DMS 273 treated with DMSO at 0.1 percent for 48 hours (cell line): Measurements from ENCODE around the gene NTN1.

ENCODE experiments used
- DNase-seq: peaks from one replicate; lab custom pipeline; 2025; lab: John Stamatoyannopoulos, UW

The NTN1 gene

DNA sequence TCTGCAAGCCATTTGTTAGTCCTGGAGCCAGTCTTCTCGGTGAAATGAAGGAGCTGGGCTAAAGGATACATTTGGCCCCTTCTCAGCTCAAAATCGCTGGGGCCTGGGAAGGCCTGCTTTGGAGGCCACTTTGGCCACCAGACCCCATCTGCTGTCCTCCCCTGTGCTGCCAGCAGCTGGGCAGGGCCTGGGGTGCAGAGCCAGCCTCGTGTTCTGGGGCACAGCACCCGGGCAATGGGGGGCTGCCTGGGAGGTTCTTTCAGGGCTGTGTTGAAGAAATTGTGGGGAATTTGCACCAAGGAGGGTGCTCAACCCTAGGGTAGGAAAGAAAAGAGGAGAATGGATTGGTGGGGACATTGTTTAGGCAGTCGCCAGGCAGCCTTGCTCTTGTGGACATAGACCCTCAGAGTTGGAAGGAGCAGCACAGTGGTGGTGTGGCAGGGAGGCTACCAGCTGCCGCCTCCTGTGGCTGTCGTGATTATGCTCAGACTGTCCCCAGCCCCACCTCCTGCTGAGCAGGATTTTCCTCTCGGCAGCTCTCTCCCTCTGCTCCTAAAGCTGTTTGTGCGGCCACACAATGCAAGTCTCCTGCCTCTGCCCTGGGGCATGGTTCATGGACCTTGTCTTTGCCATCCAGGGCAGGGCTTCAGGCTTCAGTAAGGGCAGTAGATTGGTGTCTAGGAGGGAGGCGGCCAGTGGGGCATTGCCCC lies 174.8 kb downstream of the NTN1 start:
- no peak for DNase-seq

DNA sequence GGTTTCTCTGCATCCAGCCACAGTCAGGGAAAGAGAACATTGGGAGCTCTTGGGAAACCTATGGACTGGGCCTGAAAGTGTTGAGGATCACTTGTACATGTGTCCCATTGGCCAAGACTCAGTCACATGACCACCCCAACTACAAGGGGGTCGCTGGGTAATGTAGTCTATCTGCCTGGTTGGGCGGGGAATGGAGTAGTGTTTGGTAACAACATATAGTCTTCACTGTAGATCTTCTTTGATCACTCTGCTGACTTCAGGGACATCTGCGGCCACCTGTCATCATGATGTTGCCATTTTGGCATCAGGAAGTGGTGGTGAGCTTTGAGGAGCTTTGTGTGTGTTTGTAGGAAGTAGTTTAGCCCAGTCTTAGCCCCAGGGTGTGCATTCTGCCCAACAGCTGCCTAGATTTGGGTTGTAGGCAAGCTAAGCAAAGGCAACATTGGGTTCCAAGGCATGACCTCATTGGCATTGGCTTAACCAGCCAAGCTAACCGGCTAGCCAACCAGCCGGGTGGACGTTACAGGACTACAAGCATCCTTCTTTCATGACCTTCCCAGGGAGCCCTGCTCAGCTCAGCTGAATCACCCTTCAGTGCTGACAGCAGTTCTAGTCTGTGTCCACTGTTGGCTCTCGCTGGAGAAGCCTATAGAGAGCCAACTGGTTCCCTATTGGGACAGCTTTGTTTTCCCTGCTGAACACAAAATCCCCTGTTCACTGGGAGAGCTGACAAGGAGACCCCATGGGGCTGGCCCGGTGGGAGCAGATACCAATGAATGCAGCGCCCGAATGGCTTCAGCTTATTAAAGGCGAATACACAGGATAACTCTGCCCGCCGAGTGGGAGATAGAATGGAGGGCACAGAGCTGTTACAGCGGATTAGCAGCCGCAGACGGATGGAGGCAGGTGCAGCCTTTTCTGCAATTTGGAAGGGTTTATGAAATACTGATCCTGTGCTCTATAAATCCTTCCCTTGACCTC lies 178.6 kb downstream of the NTN1 start:
- no peak for DNase-seq

DNA sequence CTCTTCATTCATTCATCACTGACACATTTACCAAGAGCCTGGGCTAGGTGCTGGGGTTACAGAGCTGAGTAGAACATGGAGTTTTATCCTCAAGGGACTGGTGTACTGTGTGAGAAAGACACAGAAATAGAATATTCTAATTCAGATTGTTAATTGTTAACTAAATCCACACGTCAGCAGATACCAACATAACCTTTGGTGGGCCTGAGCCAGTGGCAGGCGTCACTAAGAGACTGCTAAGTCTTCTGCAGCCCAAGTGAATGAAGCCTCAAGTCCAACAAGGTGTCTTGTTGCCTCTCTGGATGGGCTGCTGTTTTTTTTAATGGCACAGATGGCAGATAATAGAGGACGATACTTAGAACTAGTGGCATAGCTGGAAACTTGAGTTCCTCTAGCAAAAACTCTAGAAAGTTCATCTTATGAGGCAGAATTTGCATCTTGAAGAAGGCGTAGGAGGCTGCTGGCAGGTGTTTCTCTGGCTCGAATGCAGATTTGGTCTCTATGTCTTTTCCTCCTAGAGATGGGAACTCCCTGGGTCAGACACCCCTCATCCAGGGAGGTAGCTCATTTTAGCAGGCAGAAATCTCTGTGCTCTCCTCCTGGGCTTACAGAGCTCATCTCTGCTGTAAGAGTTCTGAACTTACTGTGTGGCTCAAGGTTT lies 179.5 kb downstream of the NTN1 start:
- no peak for DNase-seq

DNA sequence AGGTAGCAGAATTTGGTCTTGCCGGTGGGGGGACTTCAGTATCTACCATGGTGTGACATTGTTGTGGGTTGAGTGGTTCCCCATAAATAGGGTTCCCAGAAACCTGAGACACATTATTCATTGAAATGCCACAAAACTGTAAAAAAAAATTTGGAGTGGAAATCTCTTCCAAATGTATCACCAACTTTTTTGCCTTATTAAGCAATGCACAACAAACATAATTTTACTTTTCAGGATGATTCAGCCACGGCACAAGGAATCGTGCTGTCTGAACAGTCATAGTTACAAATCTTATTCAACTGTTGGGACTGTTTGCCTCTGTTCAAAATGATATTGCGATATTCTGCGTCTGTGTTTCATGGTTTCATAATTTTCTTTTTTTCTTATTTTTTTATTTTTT lies 181.2 kb downstream of the NTN1 start:
- DNase-seq, result no peak

DNA sequence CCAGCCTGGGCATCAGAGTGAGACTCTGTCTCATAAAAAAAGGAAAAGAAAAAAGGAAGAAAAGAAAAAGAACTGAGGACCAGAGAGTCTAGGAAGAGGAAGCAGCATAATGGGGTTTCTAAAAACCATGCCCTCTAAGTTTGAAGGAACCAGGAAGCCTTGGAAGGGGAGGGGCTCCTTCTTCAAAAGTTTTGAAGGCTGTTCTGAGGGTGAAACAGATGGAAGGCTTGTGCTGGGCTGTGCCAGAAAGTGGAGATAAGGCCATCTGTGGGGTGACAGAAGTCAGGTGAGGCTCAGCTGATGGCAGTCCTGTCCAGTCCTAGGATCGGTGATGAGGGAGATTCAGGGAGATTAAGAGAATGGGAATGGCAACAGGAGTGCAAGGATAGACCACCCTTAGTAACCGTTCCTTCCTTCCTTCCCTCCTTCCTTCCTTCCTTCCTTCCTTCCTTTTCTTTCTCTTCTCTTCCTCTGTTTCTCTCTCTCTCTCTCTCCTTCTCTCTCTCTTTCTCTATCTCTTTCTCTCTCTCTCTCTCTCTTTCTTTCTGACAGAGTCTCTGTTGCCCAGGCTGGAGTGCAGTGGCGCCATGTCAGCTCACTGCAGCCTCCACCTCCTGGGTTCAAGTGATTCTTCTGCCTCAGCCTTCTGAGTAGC lies 182.6 kb downstream of the NTN1 start:
- no peak for DNase-seq

DNA sequence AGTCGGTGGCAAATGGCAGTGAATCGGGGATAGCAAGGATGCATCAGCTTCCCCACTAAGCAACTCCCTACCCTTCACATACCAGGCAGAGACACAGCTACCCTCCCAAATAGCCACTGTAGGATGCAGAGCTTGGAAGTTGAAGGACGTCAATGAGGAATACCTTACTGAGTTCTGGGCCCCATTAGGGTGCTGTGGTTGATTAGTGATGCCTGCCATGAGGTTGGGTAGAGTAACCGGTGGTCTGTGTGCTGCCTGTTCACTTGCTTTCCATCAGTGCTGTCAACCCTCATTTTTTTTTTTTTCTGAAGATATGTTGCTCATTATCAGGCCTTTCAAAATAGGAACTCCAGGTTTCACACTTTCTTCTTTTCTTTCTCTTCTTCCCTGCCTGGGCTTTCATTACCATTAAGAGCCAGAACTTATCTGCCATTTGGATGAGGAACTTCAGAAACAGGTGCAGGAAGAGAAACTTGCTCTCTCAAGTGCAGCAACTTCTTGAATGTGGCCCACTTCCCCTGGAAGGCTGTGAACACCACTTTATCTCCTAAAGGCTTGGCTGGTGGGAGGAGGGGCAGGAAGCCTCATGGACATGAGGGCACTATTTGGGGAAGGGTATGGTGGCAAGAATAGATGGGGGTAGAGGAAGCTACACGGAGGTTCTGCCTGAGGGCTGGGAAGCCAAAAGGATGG lies 183.5 kb downstream of the NTN1 start:
- no peak for DNase-seq

DNA sequence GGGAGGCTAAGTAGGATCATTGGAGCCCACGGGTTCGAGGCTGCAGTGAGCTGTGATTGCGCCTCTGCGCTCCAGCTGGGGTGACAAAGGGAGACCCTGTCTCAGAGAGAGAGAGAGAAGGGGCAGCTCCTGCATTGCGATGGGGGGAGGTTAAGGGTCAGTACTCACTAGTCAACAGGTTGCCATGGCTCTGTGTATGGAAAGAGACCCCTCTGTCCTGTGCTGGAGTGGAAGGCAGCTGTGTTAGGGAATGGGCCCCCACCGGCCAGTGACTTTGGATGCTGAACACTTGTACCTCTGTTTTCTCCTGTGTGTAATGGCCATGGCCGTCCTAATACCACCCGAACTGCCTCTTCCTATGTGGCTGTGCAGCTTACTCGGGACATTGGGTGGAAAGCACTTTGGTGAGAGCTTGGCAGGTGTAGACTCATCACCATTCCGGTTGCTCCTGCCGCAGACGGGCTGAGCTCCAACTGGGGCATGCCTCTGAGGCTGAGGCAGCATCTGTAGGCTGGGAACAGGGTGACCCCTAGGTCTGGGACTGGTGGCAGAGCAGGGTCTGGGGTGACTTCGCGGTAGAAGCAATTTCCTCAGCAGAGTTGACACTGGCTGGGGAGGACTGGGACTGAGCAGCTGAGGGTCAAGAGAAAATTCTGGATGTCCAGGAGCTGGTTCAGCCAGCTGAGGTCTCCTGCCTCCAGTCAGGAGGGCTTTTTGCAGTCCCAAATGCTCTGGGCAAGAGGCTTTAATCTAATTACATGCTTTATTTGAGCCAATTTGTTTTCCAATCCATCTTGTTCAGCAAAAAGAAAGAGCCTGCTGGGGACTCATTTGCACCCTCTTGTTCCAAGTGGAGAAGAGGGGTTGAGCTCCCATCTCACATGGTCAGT lies 184.5 kb downstream of the NTN1 start:
- DNase-seq, result no peak

DNA sequence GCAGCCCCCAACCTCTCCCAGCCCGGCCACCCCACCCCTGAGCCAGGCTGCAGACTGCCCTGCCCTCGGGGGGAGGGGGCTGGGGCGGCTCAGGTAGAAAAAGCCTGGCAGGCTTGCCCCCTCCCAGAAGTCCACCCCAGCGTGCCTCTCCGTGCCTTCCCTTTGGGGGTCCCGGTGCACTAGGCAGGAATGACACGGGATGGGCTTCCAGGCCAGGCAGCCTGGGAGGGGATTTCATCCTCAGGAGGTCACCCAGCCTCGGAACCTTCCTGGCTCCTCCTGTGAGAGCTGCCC lies 185.0 kb downstream of the NTN1 start:
- no peak for DNase-seq

DNA sequence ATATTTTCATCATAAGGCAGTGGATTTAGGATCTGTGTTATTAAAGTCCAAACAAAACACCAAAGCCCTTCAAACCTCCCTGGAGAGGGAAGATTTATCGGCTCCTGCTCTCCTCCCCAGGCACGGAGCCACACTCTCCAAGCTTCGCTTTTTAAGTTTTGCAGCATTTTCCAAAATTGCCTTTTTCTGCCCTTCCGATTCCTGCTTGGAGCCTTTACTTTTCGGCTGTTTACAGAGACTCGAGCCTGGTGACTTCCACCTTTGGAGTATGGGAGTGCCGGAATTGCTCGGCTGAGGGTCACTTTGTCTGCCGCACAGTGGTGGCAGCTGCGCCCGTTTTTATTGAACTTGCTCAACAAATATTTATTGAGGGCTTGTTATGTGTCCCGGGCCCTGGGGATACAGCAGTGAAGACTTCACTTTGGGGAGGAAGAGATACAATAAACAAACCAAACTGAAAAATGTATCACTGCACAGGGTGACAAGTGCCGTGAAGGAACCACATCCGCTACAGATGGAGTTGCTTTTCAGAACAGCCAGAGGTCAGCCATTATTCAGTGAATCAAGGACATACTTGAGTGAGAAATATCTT lies 185.5 kb downstream of the NTN1 start:
- DNase-seq, result no peak

DNA sequence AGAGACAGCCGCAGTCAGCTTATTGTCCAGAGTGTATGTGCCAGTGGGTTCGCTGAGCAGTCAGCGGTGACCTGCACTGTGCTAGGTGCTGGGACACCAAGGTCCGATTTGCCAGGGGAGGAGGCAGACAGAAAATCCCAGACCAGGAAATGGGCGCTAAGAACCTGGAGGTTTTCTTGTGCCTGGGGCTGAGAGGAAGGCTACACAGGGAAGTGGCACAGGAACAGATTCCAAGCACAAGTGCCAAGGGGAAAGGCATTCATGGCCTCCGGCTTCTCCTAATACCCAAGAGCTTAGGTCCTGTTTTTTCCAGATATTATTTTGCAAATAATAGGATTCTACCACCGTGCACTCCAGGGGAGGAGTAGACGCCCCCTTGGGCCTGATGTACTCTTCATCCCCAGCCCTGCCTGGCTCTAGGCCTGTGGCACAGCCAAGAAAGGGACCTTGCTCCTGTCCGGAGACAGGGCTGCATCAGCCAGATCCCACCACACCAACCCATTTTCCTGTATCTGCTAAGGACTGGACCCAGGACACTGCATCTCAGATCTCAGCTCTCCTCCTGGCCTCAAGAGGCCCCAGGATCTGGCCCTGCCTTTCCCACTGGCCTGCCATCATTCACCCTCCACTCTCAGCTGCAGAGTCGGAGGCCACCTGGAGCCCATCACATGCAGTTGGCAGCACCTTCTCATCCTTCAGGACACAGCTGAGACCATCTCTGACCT lies 187.2 kb downstream of the NTN1 start:
- no peak for DNase-seq

DNA sequence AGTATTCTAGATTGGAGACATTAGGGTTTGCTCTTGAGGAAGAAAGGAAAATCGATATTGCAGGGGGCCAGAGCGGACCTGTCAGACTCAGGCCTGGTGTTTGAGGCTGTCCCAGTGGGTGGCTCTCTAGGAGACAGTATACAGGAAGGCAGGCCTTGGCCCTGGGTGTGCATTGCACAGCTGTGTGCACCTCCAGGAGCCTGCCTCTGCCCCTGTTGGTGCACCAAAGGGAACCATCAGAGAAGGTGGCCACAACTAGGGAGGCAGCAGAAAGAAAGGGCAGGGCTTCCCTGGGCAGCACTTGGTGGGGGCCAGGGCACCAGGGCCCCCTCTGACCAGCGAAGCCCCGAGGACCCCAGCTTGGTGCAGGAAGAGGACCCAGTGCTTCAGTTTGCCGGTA lies 188.0 kb downstream of the NTN1 start:
- no peak for DNase-seq

DNA sequence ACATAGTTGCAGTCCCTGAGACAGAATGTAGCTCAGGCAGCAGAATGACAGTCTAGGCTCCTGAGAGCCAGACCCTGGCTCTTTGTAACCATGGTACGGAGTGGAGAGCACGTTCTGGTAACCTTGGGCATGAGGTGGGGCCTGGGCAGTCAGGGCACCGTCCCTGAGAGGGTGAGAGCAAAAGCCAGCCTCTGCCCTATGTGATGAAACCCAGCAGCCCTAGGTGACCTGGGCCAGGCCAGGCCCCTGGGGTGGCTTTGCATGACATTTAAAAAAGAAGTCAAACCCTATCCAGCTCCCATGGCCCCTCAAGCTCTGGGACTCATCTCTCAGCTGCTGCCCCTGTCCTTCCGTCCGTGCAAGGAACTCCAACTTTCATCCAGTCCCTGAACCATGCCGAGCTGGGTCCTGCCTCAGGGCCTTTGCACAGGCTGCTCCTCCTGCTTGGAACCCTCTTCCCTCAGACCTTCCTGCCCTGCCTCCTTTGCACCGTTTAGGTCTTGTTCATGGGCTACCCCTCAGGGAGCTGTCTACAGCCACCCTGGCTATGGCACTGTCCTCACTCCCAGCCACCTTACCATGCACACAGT lies 188.6 kb downstream of the NTN1 start:
- no peak for DNase-seq

DNA sequence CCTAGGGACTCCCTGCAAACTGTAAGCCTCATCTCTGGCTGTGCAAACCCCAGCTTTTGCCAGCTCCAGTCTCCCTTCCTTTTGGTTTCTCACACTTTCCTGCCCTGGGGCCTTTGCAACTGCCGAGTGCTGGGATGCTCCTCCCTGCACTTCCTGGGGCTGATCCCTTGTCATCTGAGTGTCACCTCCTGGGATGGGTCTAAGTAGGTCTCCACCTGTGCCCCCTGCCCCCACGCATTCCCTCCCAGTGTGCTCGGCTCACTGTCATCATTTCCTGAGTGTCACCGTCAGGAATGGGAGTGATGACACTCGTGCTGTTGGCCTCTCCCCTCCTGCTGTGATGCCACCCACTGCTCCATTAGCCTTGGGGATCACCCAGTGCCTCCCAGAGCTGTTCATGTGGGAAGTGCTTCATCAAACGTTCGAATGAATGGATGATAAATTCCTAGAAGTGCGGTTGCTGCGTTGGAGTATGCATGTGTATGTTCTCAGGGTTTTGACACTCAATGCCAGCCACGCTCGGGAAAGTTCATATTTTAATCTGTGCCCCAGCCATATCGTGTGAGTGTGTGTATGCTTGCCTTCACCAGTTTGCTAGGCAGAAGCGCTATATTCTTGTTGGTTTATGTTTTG lies 189.9 kb downstream of the NTN1 start:
- no peak for DNase-seq

DNA sequence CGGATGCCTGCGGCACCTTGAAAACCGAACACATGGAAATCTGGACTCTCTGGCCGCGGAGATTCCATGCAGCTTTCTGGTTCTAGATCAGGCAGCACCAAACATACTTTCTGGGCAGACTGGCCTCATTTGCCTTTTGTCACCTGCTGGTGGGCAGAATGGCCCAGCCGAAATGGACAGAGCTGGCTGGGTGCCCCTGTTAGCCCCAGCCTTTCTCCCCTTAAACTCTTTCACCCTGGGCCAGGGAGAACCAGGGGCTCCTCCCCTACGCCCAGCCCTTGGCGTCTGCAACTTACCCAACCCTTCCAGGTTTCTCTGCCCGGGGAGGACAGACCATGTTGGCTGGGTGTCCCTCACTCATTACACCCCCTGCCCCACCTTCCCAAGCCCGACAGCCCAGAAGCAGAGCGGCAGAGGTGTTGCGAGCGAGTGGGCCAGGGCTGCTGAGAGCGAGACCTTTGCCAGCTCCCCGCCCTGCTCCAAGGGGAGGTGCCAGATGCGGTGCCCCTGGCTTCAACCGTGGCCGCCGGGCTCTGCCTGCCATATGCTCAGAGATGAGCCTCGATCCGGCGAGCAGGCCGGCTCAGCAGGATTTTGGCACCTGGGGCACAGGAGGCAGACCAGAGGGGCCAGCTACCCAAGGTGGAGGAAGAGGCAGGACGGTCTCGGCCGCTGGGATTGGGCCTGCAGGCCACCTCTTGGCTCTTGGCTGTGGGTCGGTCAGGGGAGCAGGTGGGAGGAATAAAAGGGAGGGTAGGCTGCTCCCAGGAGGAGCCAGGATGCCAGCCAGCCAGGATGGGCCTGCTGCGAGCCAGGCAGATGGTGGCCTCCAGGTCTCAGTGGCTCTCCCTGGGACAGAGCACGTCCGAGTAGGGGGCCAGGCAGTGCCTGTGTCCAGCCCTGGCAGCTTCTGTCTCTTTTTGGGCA lies 191.3 kb downstream of the NTN1 start:
- DNase-seq, result no peak

DNA sequence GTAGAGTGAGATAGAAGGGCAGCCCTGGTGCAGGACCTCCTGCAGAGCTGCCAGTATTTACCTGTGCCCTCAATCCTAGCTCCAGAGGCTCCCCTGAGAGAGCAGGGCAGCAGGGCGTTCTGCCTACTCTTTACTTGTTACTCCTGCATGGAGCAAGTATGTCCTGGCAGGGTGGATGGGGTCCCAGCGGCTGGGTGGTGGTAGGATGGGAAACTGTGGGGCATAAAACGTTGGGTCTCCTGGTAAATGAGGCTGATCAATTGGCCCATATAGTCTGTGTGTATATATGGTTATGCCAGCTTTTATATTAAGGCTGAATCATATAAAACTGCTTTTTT lies 192.0 kb downstream of the NTN1 start:
- no peak for DNase-seq

DNA sequence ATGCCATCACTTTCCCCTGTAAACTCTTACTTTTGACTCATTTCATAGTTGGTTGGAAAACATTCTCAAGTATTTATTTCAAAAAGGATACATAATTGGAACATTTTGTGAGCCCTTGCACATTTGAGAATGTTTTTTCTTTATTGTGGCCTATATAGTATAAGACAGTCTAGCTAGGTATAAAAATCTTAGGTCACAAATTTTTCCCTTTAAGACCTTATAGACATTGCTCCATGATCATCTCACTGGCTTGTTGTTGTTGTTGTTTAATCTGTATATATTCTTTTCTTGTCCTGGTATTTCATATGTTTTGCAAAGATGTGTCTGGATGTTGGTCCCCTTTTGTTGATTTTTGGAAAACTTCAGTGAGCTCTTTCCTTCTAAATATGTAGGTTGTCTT lies 194.2 kb downstream of the NTN1 start:
- DNase-seq, result no peak

DNA sequence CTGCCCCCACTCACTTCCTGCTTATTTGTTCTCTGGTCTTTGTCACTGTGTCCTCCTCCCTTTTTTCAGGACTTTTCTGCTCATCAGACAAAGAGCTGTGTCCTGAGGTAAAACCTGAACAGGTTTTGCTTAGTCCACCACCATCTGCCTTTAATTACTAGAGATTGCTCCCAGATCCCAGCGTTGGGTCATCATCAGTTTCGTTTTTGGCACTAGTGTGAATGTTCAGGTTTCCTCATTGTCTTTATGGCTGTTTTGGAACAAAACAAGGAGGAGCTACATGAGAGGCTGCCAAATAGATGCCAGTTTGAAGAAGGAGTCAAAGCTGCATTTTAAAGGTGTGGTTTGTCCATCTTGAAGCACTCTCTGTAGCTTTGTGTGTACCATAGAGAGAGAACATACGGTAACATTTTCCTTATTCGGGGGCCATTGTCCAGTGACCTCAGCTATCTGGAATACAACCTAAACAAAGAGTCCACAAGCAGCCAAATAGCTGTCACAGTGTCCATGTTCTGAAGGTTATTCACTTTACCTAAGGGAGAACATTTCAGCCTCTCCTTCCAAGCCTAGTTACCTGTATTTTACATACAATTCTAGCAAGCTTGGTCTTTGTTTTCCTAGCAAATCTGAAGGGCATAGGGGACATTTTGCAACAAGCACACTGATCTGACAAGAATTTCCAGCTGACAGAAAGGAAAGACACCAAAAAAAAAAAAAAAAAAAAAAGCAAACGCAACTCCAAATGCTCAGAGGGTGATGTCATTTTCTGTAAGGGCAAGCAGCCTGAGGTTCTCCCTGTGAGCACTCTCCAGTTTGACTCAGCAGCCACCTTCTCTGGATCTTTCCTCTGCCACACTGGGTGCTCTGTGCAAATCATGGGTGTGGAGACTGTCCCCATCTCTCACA lies 196.1 kb downstream of the NTN1 start:
- DNase-seq, result no peak
